ENCODE results near the gene EIF2S1.

DNA sequence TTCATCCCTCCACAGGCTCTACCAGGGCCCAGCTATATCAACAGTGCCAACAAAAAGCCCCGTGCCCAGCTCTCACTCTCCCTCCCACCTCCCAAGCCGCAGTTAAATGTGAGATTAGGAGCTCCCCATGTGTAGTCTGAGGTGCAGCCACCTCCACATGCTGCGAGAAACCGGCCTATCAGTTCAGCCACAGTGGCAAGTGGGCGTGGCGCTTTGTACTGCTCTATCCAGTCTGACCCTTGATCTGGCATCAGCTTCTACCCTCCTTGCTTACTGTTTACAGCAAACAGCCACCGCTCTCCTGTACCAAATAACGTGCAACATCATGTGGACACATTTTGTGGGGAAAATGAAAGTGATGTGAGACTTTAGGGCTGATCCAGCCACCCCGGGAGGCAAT lies 50.2 kb downstream of the EIF2S1 start:
- TF ChIP-seq, protein P1, sequence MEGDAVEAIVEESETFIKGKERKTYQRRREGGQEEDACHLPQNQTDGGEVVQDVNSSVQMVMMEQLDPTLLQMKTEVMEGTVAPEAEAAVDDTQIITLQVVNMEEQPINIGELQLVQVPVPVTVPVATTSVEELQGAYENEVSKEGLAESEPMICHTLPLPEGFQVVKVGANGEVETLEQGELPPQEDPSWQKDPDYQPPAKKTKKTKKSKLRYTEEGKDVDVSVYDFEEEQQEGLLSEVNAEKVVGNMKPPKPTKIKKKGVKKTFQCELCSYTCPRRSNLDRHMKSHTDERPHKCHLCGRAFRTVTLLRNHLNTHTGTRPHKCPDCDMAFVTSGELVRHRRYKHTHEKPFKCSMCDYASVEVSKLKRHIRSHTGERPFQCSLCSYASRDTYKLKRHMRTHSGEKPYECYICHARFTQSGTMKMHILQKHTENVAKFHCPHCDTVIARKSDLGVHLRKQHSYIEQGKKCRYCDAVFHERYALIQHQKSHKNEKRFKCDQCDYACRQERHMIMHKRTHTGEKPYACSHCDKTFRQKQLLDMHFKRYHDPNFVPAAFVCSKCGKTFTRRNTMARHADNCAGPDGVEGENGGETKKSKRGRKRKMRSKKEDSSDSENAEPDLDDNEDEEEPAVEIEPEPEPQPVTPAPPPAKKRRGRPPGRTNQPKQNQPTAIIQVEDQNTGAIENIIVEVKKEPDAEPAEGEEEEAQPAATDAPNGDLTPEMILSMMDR (IDR thresholded peaks at IDR 0.05), result no peak
- no peak for TF ChIP-seq POLR2A (IDR thresholded peaks at IDR 0.05)

All from body of pancreas (tissue), 4 donors.